NK-92 (cell line): Measurements from ENCODE around the gene STXBP4.
"Not testable (repeated sequence)": the region's sequence is repeated elsewhere in the genome, so short reads cannot be mapped to it uniquely, and the experiment has no call there.

Source experiments
- DNase-seq: peaks from one replicate; lab custom pipeline; 2025; ENCODE audit not compliant: unreplicated experiment; lab: John Stamatoyannopoulos, UW

The STXBP4 gene

DNA sequence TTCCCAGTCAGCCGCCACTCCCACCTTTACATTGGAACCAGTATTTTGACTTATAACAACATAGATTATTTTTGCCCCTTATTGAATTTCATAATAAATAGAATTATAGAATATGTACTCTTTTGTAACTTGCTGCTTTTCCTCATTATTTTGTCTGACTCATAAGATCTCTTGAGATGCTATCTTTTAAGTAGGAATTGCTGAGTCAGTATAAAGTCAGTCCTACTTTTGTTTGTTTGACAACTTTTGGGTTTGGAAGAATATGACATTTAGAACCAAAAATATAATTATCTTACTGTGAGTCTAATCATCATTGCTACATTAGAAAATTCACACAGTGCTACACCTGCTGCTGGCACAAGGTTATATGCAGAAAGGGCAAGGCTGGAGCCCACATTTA is 69.7 kb downstream of the STXBP4 start:
- no peak for DNase-seq

DNA sequence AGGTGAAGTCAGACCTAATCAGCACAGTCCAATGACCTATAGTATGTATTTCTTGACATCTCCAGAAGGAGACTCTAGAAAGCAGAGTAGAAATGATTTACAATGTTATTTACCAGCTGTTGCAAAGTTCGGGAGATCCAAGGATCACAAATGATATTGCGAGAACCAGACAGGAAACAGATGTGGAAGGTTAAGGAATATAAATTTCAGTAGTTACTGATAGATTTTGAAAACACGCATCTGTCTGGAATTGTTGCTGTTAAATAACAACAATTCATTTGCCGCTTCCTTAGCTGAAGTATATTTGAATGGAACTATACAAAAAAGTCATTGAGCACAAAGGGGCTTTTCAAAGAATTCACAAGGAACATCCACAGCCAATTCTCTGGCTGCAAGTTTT is 72.0 kb downstream of the STXBP4 start:
- DNase-seq: no peak

DNA sequence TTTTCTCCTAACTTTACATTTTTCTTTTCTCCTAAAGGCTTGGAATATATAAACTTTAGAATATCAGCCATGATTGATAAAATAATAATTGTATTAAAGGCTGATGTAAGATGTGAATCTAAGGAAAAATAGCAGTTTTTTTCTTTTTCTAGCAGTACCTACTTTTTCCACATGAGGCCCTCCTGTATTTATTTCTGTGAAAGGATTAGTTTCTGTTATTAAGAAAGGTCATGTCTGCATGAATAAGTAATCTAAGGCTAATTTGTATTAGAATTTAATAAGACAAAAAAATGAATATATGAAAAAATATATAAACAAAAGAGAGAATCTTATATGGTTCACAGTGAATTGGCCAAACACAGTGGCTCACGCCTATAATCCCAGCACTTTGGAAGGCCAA is 85.3 kb downstream of the STXBP4 start:
- no peak for DNase-seq

DNA sequence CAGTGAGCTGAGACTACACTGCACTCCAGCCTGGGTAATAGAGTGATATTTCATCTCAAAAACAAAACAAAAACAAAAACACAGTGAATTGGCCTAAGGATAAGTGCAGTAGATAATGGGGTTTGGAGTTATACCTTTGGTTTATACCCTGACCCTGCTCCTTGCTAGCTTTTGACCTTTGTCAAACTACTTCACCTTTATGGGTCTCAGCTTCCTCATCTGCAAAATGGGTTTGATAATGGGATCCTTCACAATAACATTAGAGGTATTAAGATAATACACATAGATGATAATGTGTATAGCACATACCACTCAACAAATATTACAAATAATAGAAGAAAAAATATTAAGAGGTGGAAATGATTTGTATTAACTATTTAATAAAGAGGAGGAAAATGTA is 85.9 kb downstream of the STXBP4 start:
- no peak for DNase-seq

- DNase-seq: no peak
Observed at GRCh38 chr17:55056526-55056925, 88.0 kb downstream of the STXBP4 start.

DNA sequence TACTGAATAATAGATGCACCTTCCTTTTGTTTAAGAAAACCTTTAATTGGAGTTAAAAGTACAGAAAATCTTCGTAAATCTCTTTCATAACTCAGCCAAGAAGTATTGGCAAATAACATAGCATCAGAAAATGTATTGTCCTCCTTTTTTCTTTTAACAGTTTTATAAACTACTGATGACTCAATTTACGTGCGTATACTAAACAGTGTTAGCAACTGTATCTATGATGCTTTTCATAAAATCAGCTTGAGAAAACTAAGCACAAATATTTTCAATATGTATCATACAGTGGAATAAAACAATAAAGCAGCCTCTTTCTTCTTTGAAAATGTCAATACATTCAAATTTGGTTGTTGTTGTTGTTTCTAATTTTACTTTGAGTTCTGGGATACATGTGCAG is 88.6 kb downstream of the STXBP4 start:
- no peak for DNase-seq

DNA sequence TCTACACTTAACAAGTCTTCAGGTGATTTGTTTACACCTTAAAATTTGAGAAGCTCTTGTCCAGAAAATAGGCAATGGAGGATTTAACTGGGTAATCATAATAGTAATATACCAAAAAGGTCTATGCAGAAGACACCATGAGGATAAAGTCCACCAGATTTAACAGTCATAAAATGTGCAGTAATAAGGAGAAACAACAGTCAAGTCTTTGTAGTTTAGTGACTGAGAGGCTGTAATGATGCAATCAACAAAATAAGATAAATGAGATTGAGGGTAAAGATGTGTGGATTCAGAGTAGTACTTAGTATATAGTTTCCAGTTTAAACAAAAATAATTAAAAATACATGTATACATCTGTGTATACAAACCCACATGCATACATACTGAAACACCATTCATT is 91.2 kb downstream of the STXBP4 start:
- no peak for DNase-seq

DNA sequence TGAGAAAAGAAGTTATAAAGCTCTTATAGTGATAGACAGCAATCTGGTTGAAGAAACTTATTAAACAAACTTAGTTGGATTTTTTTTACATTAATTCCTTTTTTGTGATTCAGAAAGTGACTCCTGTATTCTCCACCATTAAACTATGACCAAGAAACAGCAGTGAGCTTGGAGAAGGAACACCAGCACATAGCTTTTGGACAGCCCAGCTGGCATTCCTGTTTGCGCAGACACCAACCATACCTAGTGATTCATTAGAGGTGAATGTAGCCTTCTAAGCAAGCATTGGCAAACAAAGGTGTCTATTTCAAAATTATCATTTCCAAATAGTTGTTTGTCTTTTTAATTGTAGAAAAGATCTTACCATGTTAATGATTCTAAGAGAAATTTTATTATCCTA is 94.4 kb downstream of the STXBP4 start:
- no peak for DNase-seq

DNA sequence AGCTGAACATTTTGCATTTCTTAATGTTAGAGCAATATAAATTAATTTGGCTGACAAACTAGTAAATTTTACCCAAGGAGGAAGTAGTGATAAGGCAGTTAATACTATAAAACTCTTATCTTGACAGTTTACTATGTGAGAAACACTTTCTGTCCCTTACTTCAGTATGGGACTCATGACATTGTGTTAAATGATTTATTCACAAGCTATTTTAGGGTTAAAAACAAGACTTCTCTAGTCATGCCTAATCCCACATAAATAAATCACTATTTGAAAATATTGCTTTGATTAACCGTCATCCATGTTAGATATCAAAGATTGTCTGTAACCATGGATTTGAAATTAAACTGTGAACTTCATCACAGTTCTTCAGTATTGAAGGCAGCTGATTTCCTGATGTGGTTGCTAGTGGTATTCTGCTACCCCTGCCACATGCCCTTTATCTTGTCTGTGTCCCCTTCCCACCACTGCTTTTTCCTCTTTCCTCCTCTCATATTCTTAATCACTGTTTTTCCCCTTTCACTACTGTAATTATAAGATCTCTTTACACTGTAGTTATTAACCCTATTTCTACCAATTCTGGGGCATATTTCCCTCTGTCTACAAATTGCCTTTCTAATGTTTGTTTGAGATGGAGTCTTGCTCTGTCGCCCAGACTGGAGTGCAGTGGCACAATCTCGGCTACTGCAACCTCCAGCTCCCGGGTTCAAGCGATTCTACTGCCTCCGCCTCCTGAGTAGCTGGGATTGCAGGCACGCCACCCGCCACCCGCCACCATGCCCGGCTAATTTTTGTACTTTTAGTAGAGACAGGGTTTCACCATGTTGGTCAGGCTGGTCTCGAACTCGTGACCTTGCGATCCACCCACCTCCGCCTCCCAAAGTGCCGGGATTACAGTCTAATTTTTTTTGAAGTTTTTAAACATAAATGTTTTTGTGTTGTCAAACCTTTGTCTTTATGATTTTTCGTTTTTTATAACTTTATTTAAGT is 95.6 kb downstream of the STXBP4 start:
- DNase-seq: no peak

DNA sequence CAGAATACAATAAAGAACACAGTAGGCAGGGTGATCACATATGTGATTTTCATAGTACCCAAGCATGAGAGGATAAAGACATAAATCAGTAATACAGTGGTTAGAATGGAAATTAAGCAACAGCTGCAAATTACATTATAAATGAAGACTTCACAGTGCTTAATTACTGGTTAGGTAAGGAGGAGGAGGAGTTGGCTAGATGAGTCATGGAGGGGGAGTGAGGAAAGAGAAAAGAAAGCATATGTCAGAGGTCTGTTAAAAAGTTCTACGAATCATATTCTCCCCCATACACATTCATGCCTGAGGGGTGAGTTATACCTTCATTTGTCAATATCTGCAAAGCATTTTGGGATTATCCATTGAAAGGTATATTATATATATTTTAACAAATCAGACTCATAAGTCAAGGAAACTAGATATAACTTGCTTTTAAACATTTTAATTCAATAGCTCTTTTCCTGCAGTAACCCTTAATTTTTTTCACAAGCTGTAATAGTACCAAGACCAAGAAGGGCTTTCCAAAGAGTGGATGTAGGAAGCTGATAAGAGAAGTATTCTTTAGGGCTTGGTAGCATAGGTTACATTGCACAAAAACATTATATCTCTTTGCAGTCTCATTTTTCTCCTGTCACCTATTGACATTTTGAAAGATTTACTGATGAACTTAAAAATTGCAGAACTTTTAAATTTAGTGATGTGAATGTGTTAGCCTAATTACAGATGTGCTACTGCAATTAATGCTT is 99.3 kb downstream of the STXBP4 start:
- no peak for DNase-seq

DNA sequence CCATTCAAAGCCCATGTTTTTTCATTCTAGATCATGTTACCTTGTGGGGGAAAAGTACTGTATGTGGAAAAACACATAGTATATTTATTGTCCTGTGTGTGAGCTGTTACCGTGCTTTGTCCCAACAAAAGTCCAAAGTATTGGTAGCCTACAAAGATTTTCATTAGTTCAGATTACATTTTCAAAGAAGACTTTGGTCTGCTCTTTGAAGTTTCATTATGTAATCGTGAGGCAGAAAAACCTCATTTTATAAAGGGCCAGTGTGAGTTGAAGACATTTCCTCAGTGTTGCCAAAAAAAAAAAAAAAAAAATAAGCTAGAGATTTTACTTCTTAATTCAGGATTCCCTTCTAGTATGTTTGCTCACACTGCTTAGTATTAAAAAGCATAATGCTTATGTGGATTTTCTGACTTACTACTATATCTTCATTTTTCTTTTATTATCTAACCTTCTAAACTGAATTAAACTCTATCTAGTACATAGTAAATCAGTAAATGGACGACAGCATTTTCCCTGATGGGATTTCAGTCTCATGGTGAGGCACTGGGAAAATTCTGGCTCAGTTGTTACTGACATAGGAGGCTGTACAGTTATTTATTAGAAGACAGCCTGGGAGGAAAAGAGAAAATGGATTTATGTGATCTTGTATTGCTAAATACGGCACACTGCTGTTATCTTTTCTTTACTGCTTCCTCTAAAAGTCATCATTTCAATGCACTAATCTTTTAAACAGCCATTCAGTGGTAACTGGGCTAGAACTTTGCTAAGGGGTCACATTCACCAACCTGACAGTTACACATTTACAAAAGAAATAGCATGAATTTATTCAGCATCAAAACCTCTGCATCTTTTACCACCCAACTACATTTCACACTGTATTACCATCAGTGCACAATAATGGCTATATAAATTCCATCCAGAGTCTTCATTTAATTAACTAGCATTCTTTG is 100.6 kb downstream of the STXBP4 start:
- no peak for DNase-seq

GRCh38 chr17:55069983-55070529 is 101.5 kb downstream of the STXBP4 start:
- no peak for DNase-seq

DNA sequence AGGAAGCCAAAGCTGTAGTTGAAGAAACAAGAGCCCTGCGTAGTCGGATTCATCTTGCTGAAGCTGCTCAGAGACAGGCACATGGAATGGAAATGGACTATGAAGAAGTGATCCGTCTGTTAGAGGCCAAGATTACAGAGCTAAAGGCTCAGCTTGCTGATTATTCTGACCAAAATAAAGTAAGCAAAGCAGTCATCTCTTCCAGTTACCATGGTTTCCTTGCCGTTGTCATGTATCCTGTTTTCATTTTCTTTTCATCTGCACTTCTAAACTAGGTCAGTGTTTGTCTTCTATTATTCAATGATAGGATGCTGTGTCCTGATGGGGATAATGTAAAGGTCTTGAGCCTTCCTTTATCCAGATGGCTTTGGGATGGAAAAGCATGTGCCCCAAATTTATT is 104.3 kb downstream of the STXBP4 start:
- no peak for DNase-seq

GRCh38 chr17:55073467-55073866 is 104.9 kb downstream of the STXBP4 start:
- not testable (repeated sequence) for DNase-seq

DNA sequence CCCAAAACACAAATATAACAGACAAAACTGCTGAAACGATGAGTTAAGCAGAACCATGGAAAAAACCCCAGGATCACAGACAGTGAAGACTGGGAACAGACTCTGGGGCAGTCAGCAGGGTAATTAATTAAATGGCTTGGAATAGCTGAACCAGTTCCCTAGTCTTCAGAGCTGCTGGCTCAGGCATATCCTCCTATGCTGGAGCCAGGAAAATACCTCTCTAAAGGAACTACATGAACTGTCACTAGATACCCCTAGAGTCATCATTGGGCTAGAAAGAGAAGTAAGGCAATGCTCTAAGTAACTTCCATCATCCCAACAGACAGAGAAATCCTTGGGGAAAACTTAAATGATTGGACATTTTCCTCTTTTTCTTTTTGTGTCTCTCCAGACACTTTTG is 113.0 kb downstream of the STXBP4 start:
- DNase-seq: no peak

DNA sequence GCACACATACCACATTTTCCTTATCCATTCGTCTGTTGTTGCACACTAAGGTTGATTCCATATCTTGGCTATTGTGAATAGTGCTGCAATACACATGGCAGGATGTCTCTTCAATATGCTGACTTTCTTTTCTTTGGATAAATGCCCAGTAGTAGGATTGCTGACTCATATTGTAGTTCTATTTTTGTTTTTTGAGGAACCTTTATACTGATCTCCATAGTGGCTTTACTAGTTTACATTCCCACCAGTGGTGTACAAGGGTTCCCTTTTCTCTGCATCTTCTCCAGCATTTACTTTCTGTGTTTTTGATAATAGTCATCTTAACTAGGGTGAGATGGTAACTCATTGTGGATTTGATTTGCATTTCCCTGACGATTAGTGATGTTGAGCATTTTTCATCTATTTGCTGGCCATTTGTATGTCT is 118.1 kb downstream of the STXBP4 start:
- DNase-seq: no peak

DNA sequence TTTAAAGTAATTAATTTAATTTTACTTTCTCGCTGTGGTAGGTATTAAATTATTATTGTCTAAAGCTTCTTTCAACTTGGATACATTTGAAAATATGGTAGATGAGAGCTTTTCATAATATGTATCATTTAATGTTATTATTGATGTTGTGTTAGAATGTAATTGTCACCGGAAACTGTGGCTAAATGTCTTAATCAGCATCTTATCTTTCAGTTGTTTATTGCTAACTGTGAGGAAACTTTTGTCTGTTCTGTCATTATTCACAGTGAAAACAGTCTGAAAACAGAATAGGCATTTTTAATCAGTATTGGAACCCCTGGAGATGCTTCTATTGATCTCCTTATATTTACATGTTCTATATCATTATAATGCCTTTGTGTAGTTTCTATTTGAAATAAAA is 120.7 kb downstream of the STXBP4 start:
- DNase-seq: no peak

DNA sequence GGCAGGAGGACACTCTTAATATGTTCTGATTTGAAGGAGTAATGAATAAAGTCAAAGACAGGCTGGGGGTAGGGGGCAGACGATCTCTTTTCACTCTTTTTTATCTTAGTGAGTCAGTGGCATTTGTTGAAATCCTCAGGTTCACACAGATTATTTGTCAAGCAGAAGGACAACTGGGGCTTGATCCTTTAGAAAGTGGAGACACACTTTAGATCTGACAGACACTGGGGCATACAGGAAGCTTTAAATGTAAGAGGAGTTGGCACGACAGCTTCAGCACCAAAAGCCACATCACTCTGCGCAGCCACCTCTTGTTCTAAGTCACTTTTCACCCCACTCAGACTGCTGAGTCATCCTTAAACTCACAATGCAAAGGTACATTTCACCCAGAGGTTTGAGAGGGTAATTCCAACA is 121.5 kb downstream of the STXBP4 start:
- no peak for DNase-seq

DNA sequence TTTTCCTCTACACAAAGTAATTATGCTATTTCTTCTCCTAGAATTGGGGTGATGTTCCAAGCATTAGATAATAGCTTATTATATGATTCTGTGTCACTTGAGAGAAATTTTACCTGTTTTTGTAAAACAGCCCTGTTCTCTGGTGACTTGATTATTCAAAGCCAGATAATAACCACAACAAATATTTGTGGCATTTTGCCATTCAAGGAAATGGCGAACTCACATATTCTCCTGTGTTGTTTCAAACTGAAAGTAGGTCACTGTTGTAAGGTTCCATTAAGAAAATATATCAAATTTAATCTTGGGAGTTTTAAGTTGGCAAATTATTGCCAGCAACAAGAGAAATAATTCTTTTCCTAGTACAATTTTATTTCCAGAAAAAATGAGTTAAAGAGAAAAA is 124.8 kb downstream of the STXBP4 start:
- DNase-seq: no peak

DNA sequence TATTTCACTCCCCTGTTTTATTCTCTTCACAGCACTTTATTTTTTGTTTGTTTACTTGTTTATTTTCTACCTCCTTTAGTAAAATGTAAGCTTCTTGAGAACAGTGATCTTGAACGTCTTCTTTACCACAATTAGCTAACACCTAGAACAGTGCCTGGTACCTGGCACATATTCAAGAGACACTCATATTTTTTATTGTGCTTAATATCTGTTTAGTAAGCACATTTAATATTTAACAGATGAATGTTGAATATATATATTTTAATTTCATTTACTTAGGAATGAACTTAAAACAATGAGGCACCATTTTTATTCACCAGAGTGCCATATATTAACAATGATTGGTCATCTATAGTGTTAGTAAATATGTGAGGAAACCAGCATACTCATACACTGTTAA is 130.2 kb downstream of the STXBP4 start:
- no peak for DNase-seq

DNA sequence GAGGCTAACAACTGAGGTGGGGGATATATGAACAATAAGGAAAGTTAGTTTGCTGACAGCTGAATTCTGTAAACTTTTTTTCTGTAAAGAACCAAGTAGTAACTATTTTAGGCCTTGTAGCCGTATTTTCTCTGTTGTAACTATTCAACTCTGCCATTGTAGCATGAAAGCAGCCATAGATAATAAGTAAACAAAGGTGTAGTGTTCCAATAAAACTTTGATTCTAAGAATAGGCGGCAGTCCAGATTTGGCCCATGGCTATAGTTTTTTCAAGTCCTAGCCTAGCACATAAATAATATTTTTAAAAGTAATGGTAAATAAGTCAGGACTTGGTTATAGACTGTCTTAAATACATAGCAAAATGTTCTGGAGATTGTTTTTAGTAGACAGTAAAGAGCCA is 142.0 kb downstream of the STXBP4 start:
- DNase-seq: no peak
